ENCODE results near the gene DNAAF5. TPM values are rescaled to one million over a fixed set of nuclear protein-coding genes. Genes with fewer than 3 reads are reported as not detected.

The DNAAF5 gene
- total and polyA plus RNA-seq, 2 donors (not counting 1 experiment from before 2014, with no cell fraction given) = 13.1 to 14.2 TPM

DNA sequence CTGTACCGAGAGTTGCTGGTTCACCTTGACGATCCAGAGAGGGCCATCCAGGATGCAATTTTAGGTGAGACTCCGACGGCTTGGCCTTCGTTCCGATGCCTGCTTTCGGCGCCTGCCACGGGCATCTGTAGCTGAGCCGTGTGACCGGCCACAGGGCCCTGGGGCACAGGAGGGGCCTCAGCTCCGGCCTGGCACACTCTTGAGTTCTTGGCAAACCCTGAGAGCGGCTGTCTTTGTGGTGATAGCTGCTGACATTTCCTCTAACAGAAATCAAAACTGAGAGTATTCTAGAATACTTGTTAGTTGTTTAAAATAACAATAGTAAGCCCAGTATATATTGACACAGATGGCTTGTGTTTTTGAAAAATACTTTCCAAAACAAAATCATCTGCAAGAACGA, 53.6 kb downstream of the DNAAF5 start:
- Histone ChIP-seq H3K9ac (ENCODE audit: insufficient read depth, low read length) (no peak overlapping the region), H3K4me2 (ENCODE audit: extremely low read depth, insufficient read depth, low read length) (no peak overlapping the region), H3K36me3 (ENCODE audit: control insufficient read depth, insufficient read depth, low read length) (peaks cover 14% of the 10 kb centered on the region), H3K4me1 (ENCODE audit: control insufficient read depth, extremely low read depth, insufficient read depth, low read length) (no peaks in the 10 kb centered on the region), H3K27me3 (ENCODE audit: control insufficient read depth, insufficient read depth, low read length) (no peaks in the 10 kb centered on the region), H3K79me2 (ENCODE audit: control insufficient read depth, insufficient read depth, low read length) (no peaks in the 10 kb centered on the region), H4K20me1 (ENCODE audit: control insufficient read depth, extremely low read depth, insufficient read depth, low read length) (no peaks in the 10 kb centered on the region), H2AFZ (ENCODE audit: low read length) (no peak overlapping the region), H3K27ac (ENCODE audit: insufficient read depth, low read length) (no peak overlapping the region), H3K4me3 (replicated peaks in 1 of 4; ENCODE audit: control extremely low read depth in 1 of 4, insufficient read depth in 1 of 4, low read depth in 3 of 4, low read length in 4 of 4) (no peak overlapping the region), H3K9me3 (ENCODE audit: control insufficient read depth, insufficient read depth, low read depth, low read length) (no peaks in the 10 kb centered on the region)
- TF ChIP-seq EZH2 (IDR thresholded peaks at IDR 0.05; ENCODE audit: low read length, missing control alignments) = no peak
- TF ChIP-seq, protein P1, sequence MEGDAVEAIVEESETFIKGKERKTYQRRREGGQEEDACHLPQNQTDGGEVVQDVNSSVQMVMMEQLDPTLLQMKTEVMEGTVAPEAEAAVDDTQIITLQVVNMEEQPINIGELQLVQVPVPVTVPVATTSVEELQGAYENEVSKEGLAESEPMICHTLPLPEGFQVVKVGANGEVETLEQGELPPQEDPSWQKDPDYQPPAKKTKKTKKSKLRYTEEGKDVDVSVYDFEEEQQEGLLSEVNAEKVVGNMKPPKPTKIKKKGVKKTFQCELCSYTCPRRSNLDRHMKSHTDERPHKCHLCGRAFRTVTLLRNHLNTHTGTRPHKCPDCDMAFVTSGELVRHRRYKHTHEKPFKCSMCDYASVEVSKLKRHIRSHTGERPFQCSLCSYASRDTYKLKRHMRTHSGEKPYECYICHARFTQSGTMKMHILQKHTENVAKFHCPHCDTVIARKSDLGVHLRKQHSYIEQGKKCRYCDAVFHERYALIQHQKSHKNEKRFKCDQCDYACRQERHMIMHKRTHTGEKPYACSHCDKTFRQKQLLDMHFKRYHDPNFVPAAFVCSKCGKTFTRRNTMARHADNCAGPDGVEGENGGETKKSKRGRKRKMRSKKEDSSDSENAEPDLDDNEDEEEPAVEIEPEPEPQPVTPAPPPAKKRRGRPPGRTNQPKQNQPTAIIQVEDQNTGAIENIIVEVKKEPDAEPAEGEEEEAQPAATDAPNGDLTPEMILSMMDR (conservative IDR thresholded peaks at IDR 0.05 in 1 of 2, IDR thresholded peaks at IDR 0.05 in 1 of 2; ENCODE audit: low read depth in 1 of 2, low read length in 2 of 2) = no peak
- DNase-seq (ENCODE audit: low read depth in 2 of 2) = no peak

DNA sequence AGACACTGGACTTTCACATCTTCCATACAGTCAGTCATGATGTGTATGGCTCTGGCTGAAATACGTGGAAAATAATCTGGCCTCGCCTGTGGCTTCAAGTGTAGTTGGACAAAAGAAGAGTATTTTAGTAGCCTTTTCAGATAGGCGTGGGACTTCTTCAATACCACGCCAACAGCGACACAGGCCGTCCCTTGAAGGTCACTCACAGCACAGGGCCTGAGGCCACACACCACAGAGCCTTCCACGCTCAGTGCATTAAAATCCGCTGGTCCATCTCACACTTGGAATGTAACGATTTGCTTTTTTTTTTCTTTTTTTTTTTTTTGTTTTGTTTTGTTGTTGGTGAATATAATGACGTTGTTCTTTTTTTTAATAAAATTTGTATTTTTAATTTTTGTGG, 54.0 kb downstream of the DNAAF5 start:
- H3K4me3 ChIP-seq (replicated peaks in 1 of 4; ENCODE audit: control extremely low read depth in 1 of 4, insufficient read depth in 1 of 4, low read depth in 3 of 4, low read length in 4 of 4) = no peak overlapping the region
- no peaks in the 10 kb centered on the region for H3K79me2 ChIP-seq (ENCODE audit: control insufficient read depth, insufficient read depth, low read length)
- no peak for DNase-seq (ENCODE audit: low read depth in 2 of 2)
- H3K9ac ChIP-seq (ENCODE audit: insufficient read depth, low read length) = no peak overlapping the region
- H3K4me2 ChIP-seq (ENCODE audit: extremely low read depth, insufficient read depth, low read length) = no peak overlapping the region
- no peaks in the 10 kb centered on the region for H3K27me3 ChIP-seq (ENCODE audit: control insufficient read depth, insufficient read depth, low read length)
- H3K27ac ChIP-seq (ENCODE audit: insufficient read depth, low read length) = no peak overlapping the region
- no peak overlapping the region for H2AFZ ChIP-seq (ENCODE audit: low read length)
- TF ChIP-seq, protein P1 (conservative IDR thresholded peaks at IDR 0.05 in 1 of 2, IDR thresholded peaks at IDR 0.05 in 1 of 2; ENCODE audit: low read depth in 1 of 2, low read length in 2 of 2) = no peak
- TF ChIP-seq EZH2 (IDR thresholded peaks at IDR 0.05; ENCODE audit: low read length, missing control alignments) = no peak
- H3K36me3 ChIP-seq (ENCODE audit: control insufficient read depth, insufficient read depth, low read length) = peaks cover 17% of the 10 kb centered on the region
- H3K9me3 ChIP-seq (ENCODE audit: control insufficient read depth, insufficient read depth, low read depth, low read length) = no peaks in the 10 kb centered on the region
- H4K20me1 ChIP-seq (ENCODE audit: control insufficient read depth, extremely low read depth, insufficient read depth, low read length) = no peaks in the 10 kb centered on the region
- no peaks in the 10 kb centered on the region for H3K4me1 ChIP-seq (ENCODE audit: control insufficient read depth, extremely low read depth, insufficient read depth, low read length)

DNA sequence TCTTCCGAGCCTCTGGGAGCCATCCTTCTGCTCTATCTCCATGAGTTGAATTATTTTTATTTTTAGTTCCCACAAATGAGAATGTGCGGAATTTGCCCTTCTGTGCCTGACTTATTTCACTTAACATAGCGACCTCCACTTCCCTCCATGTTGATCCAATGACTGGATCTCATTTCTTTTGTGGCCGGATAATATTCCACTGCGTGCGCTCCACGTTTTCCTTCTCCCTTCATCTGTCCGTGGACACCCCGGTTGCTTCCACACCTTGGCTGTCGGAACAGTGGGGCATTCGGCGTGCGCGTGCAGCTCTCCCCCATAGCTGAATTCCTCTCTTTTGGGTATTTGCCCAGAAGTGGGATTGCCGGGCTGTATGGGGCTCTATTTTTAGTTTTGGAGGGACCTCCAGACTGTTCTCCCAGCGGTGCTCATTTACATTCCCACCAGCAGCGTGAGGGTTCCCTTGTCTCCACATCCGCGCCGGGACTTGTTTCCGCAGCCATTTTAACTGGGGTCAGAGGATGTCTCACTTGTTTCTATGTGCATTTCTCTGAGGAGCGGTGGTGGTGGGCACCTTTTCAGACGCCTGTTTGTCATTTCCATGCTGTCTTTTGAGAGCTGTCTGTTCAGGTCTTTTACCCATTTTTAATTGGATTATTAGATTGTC, 54.8 kb downstream of the DNAAF5 start:
- H3K27me3 ChIP-seq (ENCODE audit: control insufficient read depth, insufficient read depth, low read length) = no peaks in the 10 kb centered on the region
- H3K27ac ChIP-seq (ENCODE audit: insufficient read depth, low read length) = no peak overlapping the region
- H3K36me3 ChIP-seq (ENCODE audit: control insufficient read depth, insufficient read depth, low read length) = peaks cover 17% of the 10 kb centered on the region
- H4K20me1 ChIP-seq (ENCODE audit: control insufficient read depth, extremely low read depth, insufficient read depth, low read length) = no peaks in the 10 kb centered on the region
- TF ChIP-seq, protein P1 (conservative IDR thresholded peaks at IDR 0.05 in 1 of 2, IDR thresholded peaks at IDR 0.05 in 1 of 2; ENCODE audit: low read depth in 1 of 2, low read length in 2 of 2) = no peak
- TF ChIP-seq EZH2 (IDR thresholded peaks at IDR 0.05; ENCODE audit: low read length, missing control alignments) = no peak
- H3K9ac ChIP-seq (ENCODE audit: insufficient read depth, low read length) = no peak overlapping the region
- no peak overlapping the region for H2AFZ ChIP-seq (ENCODE audit: low read length)
- no peaks in the 10 kb centered on the region for H3K9me3 ChIP-seq (ENCODE audit: control insufficient read depth, insufficient read depth, low read depth, low read length)
- DNase-seq (ENCODE audit: low read depth in 2 of 2) = no peak
- no peak overlapping the region for H3K4me3 ChIP-seq (replicated peaks in 1 of 4; ENCODE audit: control extremely low read depth in 1 of 4, insufficient read depth in 1 of 4, low read depth in 3 of 4, low read length in 4 of 4)
- no peaks in the 10 kb centered on the region for H3K79me2 ChIP-seq (ENCODE audit: control insufficient read depth, insufficient read depth, low read length)
- H3K4me1 ChIP-seq (ENCODE audit: control insufficient read depth, extremely low read depth, insufficient read depth, low read length) = no peaks in the 10 kb centered on the region
- H3K4me2 ChIP-seq (ENCODE audit: extremely low read depth, insufficient read depth, low read length) = no peak overlapping the region

Measured in fibroblast of lung (primary cell).